ENCODE results near the gene DES. TPM values are rescaled to one million over a fixed set of nuclear protein-coding genes. Genes with fewer than 3 reads are reported as not detected.

Gene DES
- total and polyA plus RNA-seq, 2 of the 4 experiments (the other 2 are of a cell fraction), result 4.3 to 4.9 TPM

- Histone ChIP-seq H4K20me1 (ENCODE audit: insufficient read depth, low read length) (no peaks in the 10 kb centered on the region), H2AK5ac (ENCODE audit: low read depth, low read length) (no peak overlapping the region), H3K23ac (ENCODE audit: low read depth, low read length) (no peak overlapping the region), H3K4me1 (ENCODE audit: control insufficient read depth, insufficient read depth, low read length) (peaks cover 11% of the 10 kb centered on the region), H2AK9ac (replicated peaks; ENCODE audit: low read depth, low read length, poor library complexity) (no peak overlapping the region), H3K14ac (replicated peaks; ENCODE audit: low read depth, low read length) (no peak overlapping the region), H3K36me3 (ENCODE audit: control insufficient read depth, insufficient read depth, low read length) (no peaks in the 10 kb centered on the region), H3K18ac (ENCODE audit: low read depth, low read length) (no peak overlapping the region), H2BK15ac (ENCODE audit: low read depth, low read length) (no peak overlapping the region), H3K9ac (ENCODE audit: low read depth, low read length) (no peak overlapping the region), H3K27ac (ENCODE audit: insufficient read depth, low read length) (no peak overlapping the region), H3K9me1 (ENCODE audit: insufficient read depth, low read length) (peaks cover 4% of the 10 kb centered on the region; the same call in 1 of the 2 replicates), H3K56ac (ENCODE audit: extremely low read depth, insufficient read depth, low read length) (no peak overlapping the region), H4K8ac (ENCODE audit: low read depth in 2 of 2, low read length in 2 of 2) (no peak overlapping the region), H3K9me3 (ENCODE audit: control insufficient read depth, insufficient read depth, low read length) (no peaks in the 10 kb centered on the region), H4K5ac (ENCODE audit: low read depth, low read length) (no peak overlapping the region), H2BK5ac (ENCODE audit: low read depth, low read length, poor library complexity, severe bottlenecking) (no peak overlapping the region), H2BK20ac (ENCODE audit: low read depth, low read length) (no peak overlapping the region), H3K4ac (ENCODE audit: low read depth, low read length) (no peak overlapping the region), H2BK120ac (ENCODE audit: low read depth, low read length) (no peak overlapping the region), H3K4me3 (ENCODE audit: insufficient read depth, low read depth, low read length) (no peak overlapping the region), H3K27me3 (ENCODE audit: control insufficient read depth, insufficient read depth, low read length) (peaks cover 3% of the 10 kb centered on the region), H4K91ac (ENCODE audit: insufficient read depth, low read depth, low read length) (no peak overlapping the region), H3K4me2 (ENCODE audit: low read depth, low read length) (peak overlapping the region; percentile 60), H3K79me1 (ENCODE audit: low read depth in 1 of 2, low read length in 2 of 2) (no peaks in the 10 kb centered on the region), H2AFZ (replicated peaks; ENCODE audit: low read length, poor library complexity) (no peak overlapping the region)
- ChIA-PET CTCF (interaction anchor here (1.0 kb wide), 2 partner anchors 10 to 131 kb away, joined by 3 to 4 read pairs; no protein-coding TSS in a partner anchor), POLR2A (ENCODE audit: unreplicated experiment) (interaction anchor here (0.5 kb wide), 1 partner anchor 11 kb away, joined by 4 read pairs; the partner anchor contains the start of gene DNPEP)
- in situ Hi-C loops (cut with MboI; ENCODE audit: low sequenced_read_pairs) (no loop called here), intact Hi-C loops (cut with micrococcal nuclease) (no loop called here), dilution Hi-C loops (cut with HindIII; ENCODE audit: low sequenced_read_pairs, unreplicated experiment) (no loop called here)
- peak; percentile 68 for DNase-seq
- no TSS peak for BruUV-seq (replicated peaks)
- WGBS, 2 experiments (ENCODE audit: extremely low coverage in 2 of 2, insufficient read length in 1 of 2), result no CpG with 5 or more reads among the region's 5 CpGs
- peak; percentile 64 for ATAC-seq (ENCODE audit: low read depth)
- TF ChIP-seq ELK1 (IDR thresholded peaks at IDR 0.05; ENCODE audit: borderline replicate concordance, low read depth, low read length) (no peak), FOS (IDR thresholded peaks at IDR 0.05; ENCODE audit: low read depth, low read length) (peak; percentile 60; the same call in 1 of the 2 replicates), POLR2A (IDR thresholded peaks at IDR 0.05; ENCODE audit: low read depth, low read length) (no peak)
These were observed 19.3 kb upstream of the DES start for GRCh38 chr2:219398721-219399363.
